ENCODE measurements around the gene BRCA2.

BRCA2 gene

DNA sequence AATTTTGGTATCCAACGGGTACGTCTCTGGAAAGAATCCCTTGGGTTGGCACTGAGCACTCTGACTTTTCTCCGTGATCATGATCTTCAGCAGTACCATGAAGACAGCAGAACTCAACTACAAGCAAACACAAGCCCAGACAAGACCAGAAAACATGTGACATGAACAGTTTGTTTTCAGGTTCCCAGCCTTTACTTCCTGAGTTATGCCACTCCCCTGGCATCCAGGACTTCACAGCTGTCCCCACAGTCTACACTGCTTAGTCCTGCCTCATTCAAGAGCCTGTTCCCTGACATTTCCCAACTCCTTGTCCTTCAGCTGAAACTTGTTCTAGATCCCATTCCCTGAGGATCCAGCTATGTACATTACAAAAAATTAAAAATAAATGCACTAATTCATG lies 117.5 kb downstream of the BRCA2 start:
- H3K9ac ChIP-seq (ENCODE audit: low read length), result no peak overlapping the region
- H3K4me2 ChIP-seq (ENCODE audit: low read depth, low read length), result no peak overlapping the region
- no peak for TF ChIP-seq EZH2 (optimal IDR thresholded peaks at IDR 0.05; ENCODE audit: low read depth, low read length)
- TF ChIP-seq EZH2phosphoT487 (IDR thresholded peaks at IDR 0.05; ENCODE audit: low read length), result no peak
- TF ChIP-seq, protein P1, sequence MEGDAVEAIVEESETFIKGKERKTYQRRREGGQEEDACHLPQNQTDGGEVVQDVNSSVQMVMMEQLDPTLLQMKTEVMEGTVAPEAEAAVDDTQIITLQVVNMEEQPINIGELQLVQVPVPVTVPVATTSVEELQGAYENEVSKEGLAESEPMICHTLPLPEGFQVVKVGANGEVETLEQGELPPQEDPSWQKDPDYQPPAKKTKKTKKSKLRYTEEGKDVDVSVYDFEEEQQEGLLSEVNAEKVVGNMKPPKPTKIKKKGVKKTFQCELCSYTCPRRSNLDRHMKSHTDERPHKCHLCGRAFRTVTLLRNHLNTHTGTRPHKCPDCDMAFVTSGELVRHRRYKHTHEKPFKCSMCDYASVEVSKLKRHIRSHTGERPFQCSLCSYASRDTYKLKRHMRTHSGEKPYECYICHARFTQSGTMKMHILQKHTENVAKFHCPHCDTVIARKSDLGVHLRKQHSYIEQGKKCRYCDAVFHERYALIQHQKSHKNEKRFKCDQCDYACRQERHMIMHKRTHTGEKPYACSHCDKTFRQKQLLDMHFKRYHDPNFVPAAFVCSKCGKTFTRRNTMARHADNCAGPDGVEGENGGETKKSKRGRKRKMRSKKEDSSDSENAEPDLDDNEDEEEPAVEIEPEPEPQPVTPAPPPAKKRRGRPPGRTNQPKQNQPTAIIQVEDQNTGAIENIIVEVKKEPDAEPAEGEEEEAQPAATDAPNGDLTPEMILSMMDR (IDR thresholded peaks at IDR 0.05; ENCODE audit: low read length), result no peak
- no peak overlapping the region for H3K27ac ChIP-seq (ENCODE audit: low read length)
- H3K79me2 ChIP-seq (ENCODE audit: low read length), result peaks cover 9% of the 10 kb centered on the region
- H2AFZ ChIP-seq (ENCODE audit: low read length), result no peak overlapping the region
- H4K20me1 ChIP-seq (ENCODE audit: insufficient read depth, low read length), result no peaks in the 10 kb centered on the region
- H3K9me2 ChIP-seq (replicated peaks; ENCODE audit: insufficient read depth, low read length), result no peaks in the 10 kb centered on the region
- no peaks in the 10 kb centered on the region for H3K36me3 ChIP-seq (replicated peaks; ENCODE audit: insufficient read depth, low read length)
- H3K4me3 ChIP-seq (ENCODE audit: low read length), result no peak overlapping the region
- H3F3A ChIP-seq (ENCODE audit: insufficient read depth, low read length), result peaks cover 11% of the 10 kb centered on the region
- H3K27me3 ChIP-seq (replicated peaks; ENCODE audit: insufficient read depth, low read length), result no peaks in the 10 kb centered on the region
- peaks cover 19% of the 10 kb centered on the region for H3K4me1 ChIP-seq (ENCODE audit: low read length)
- H3K9me3 ChIP-seq (replicated peaks; ENCODE audit: insufficient read depth, low read length), result no peaks in the 10 kb centered on the region
- DNase-seq, result no peak

DNA sequence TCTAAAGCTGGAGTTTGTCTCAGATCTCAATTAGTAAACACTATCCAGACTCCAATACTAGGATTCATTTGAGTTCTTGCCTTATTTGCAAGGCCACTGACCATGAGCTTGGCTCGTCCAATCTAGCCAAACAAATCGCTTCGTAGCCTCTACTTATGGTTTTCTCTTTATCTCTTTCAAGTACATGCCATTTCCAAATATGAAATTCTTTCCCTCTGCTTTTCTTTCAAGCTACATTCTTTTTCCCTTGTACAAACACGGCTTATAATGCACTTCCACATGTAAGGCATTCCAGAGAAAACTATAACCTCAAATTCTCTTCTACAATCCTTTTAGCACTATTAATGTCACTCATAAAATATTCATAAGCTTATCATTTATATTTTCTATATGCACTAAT lies 123.6 kb downstream of the BRCA2 start:
- Histone ChIP-seq H3K36me3 (replicated peaks; ENCODE audit: insufficient read depth, low read length) (no peaks in the 10 kb centered on the region), H3F3A (ENCODE audit: insufficient read depth, low read length) (no peaks in the 10 kb centered on the region), H3K4me3 (ENCODE audit: low read length) (no peak overlapping the region), H3K9ac (ENCODE audit: low read length) (no peak overlapping the region), H3K9me2 (replicated peaks; ENCODE audit: insufficient read depth, low read length) (no peaks in the 10 kb centered on the region), H3K9me3 (replicated peaks; ENCODE audit: insufficient read depth, low read length) (no peaks in the 10 kb centered on the region), H3K27ac (ENCODE audit: low read length) (no peak overlapping the region), H3K79me2 (ENCODE audit: low read length) (no peaks in the 10 kb centered on the region), H4K20me1 (ENCODE audit: insufficient read depth, low read length) (no peaks in the 10 kb centered on the region), H3K4me1 (ENCODE audit: low read length) (peaks cover 11% of the 10 kb centered on the region; the same call in 1 of the 2 replicates), H3K4me2 (ENCODE audit: low read depth, low read length) (no peak overlapping the region), H2AFZ (ENCODE audit: low read length) (no peak overlapping the region), H3K27me3 (replicated peaks; ENCODE audit: insufficient read depth, low read length) (no peaks in the 10 kb centered on the region)
- TF ChIP-seq EZH2 (optimal IDR thresholded peaks at IDR 0.05; ENCODE audit: low read depth, low read length) (no peak), EZH2phosphoT487 (IDR thresholded peaks at IDR 0.05; ENCODE audit: low read length) (no peak)
- TF ChIP-seq, protein P1 (IDR thresholded peaks at IDR 0.05; ENCODE audit: low read length), result no peak
- no peak for DNase-seq

DNA sequence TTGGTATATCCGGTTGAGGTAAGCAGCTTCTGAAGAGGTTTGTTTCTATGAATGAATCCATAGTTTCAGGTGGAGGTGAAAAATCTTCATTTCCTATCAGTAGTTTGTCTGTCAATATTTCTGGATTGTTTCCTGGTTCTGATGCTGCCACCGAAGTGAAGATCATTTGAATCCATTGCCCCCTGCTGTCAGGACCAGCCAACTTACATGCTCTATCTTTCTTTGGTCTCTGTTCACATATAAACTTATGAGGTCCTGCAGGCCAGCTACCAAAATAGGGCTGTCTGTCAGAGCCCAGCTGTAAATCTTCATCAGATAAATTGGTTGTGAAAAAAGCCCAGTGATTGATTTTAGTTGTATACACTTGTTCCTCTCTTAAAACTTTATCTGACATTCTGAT lies 127.8 kb downstream of the BRCA2 start:
- Histone ChIP-seq H3K9me2 (replicated peaks; ENCODE audit: insufficient read depth, low read length) (no peaks in the 10 kb centered on the region), H3K4me1 (ENCODE audit: low read length) (peaks cover 11% of the 10 kb centered on the region; the same call in 1 of the 2 replicates), H2AFZ (ENCODE audit: low read length) (peak overlapping the region; percentile 45; the same call in 1 of the 2 replicates), H3K4me3 (ENCODE audit: low read length) (no peak overlapping the region), H3K9ac (ENCODE audit: low read length) (no peak overlapping the region; the same call in 1 of the 2 replicates), H3K4me2 (ENCODE audit: low read depth, low read length) (peak overlapping the region; percentile 68; the same call in 1 of the 2 replicates), H3K27me3 (replicated peaks; ENCODE audit: insufficient read depth, low read length) (no peaks in the 10 kb centered on the region), H3K36me3 (replicated peaks; ENCODE audit: insufficient read depth, low read length) (no peaks in the 10 kb centered on the region), H4K20me1 (ENCODE audit: insufficient read depth, low read length) (no peaks in the 10 kb centered on the region), H3F3A (ENCODE audit: insufficient read depth, low read length) (no peaks in the 10 kb centered on the region), H3K27ac (ENCODE audit: low read length) (peak overlapping the region; percentile 46; the same call in 1 of the 2 replicates), H3K9me3 (replicated peaks; ENCODE audit: insufficient read depth, low read length) (no peaks in the 10 kb centered on the region), H3K79me2 (ENCODE audit: low read length) (no peaks in the 10 kb centered on the region)
- DNase-seq, result peak; percentile 59
- TF ChIP-seq, protein P1 (IDR thresholded peaks at IDR 0.05; ENCODE audit: low read length), result peak; percentile 49
- no peak for TF ChIP-seq EZH2 (optimal IDR thresholded peaks at IDR 0.05; ENCODE audit: low read depth, low read length)
- no peak for TF ChIP-seq EZH2phosphoT487 (IDR thresholded peaks at IDR 0.05; ENCODE audit: low read length)
